ENCODE data around the gene MREG. TPM values are rescaled to one million over a fixed set of nuclear protein-coding genes. Genes with fewer than 3 reads are reported as not detected.

MREG gene
- total RNA-seq, 2 experiments from 2014 or later = 9.0 to 9.6 TPM

DNA sequence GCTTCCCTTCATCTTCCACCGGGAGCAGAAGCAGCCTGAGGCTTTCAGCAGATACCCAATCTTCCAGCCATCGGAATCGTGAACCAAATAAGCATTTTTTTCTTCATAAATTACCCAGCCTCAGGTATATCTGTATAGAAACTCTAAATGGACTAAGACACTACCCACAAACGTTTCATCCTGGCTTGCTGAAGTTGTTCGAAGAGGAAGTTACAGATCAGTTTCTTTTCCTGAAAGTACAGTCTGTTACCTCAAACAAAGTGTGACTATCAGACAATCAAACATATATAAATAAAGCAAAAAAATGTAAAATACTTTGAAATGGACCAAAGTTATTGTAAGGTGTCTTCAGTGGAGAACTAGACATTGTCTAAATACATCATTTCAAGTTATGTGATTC lies 97.9 kb downstream of the MREG start:
- Mint-ChIP-seq H3K4me3 (no peak overlapping the region), H3K27me3 (peaks cover 22% of the 10 kb centered on the region), H3K27ac (no peak overlapping the region), H3K9me3 (no peaks in the 10 kb centered on the region), H3K4me1 (peaks cover 22% of the 10 kb centered on the region), H3K36me3 (ENCODE audit: low read depth) (no peaks in the 10 kb centered on the region)
- ChIA-PET CTCF (interaction anchor here (0.7 kb wide), 1 partner anchor 10 kb away, joined by 3 read pairs; no protein-coding TSS in a partner anchor), POLR2A (interaction anchor here (0.7 kb wide), 1 partner anchor 417 kb away, joined by 3 read pairs; no protein-coding TSS in a partner anchor)
- no peak for DNase-seq

DNA sequence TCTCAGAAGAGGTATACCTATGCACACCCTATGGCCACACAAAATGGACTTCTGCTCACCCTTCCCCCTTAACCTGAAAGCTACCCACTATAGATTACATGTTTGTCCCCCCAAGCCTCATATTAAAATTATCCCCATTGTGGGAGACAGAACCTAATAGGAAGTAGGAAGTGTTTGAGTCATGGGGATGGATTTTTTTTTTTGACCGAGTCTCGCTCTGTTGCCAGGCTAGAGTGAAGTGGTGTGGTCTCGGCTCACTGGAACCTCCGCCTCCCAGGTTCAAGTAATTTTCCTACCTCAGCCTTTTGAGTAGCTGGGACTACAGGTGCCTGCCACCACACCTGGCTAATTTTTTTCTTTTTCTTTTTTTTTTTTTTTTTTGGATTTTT lies 98.6 kb downstream of the MREG start:
- H3K4me3 Mint-ChIP-seq = no peak overlapping the region
- peaks cover 22% of the 10 kb centered on the region for H3K4me1 Mint-ChIP-seq
- H3K36me3 Mint-ChIP-seq (ENCODE audit: low read depth) = no peaks in the 10 kb centered on the region
- H3K27me3 Mint-ChIP-seq = peaks cover 24% of the 10 kb centered on the region
- no peaks in the 10 kb centered on the region for H3K9me3 Mint-ChIP-seq
- no peak for DNase-seq
- H3K27ac Mint-ChIP-seq = no peak overlapping the region
- CTCF ChIA-PET = interaction anchor here (0.6 to 0.7 kb wide), 3 partner anchors 9 to 1151 kb away, joined by 3 to 6 read pairs (median 3); no protein-coding TSS in a partner anchor
- POLR2A ChIA-PET = no interaction called here

DNA sequence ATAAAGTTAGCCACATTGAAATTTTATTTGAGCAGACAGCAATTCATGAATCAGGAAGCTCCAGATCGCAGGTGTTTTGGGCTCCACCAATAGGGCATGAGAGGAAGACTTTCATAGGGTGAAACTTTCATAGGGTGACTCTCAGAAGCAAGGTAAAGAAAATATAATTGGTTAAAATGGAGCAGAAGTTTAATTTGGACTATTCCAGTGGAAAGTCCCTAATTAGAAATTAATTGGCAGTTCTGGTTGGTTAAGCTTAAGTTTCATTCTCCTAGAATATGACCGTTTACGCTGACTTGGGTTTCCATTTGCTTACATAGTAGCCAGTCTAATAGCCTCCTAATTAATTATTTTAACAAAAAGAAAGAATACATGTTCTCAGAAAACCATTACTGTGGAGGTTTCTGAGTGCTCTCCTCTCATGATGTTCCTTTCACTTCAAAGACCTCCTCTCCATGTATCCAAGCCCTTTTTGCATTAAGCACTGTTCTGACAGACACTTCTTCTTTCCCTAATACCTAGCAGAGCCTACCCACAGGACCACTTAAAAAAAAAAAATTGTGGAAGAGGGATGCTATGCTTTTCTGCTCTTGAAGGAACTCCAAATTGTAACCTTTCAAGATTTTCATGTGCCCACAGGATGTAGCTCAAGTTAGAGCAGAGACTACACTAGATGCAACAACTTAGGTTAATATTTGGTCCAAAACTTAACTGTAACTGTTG lies 99.1 kb downstream of the MREG start:
- Mint-ChIP-seq H3K27ac (no peak overlapping the region), H3K9me3 (no peaks in the 10 kb centered on the region), H3K4me1 (peaks cover 22% of the 10 kb centered on the region), H3K4me3 (no peak overlapping the region), H3K36me3 (ENCODE audit: low read depth) (no peaks in the 10 kb centered on the region), H3K27me3 (peaks cover 30% of the 10 kb centered on the region)
- POLR2A ChIA-PET = no interaction called here
- DNase-seq = no peak
- CTCF ChIA-PET = interaction anchor here (0.6 to 0.9 kb wide), 6 partner anchors 20 to 1151 kb away, joined by 3 to 6 read pairs (median 3); no protein-coding TSS in a partner anchor

DNA sequence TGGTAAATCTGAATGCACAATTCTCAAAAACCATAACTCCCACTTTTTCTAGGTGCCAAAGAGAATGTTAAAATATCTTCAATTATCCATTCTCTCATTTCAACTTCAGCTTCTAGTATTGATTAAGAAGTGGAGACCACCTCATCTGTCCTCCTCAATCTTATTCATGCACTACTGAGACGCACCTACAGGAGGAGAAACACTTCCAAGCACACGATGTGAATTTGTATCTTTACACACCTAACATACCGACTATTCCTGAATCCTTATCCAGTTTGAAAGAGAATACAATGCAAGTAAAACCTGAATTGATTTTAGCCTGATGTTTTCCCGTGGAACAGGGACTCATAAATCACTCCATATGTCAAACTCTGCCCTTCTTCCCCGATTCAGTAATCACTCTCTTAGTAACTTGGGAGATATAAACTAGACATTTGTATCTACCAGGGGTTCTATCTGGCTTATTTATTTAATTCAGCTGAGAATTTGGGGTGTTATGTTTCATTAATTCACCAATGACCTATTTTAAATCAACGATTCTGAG lies 101.0 kb downstream of the MREG start:
- no peak overlapping the region for H3K27ac Mint-ChIP-seq
- peaks cover 14% of the 10 kb centered on the region for H3K4me1 Mint-ChIP-seq
- no peak for DNase-seq
- no peaks in the 10 kb centered on the region for H3K9me3 Mint-ChIP-seq
- ChIA-PET CTCF (interaction anchor here (0.6 to 1.2 kb wide), 2 partner anchors 9 to 42 kb away, joined by 3 read pairs; no protein-coding TSS in a partner anchor), POLR2A (no interaction called here)
- H3K27me3 Mint-ChIP-seq = peaks cover 40% of the 10 kb centered on the region
- H3K36me3 Mint-ChIP-seq (ENCODE audit: low read depth) = no peaks in the 10 kb centered on the region
- H3K4me3 Mint-ChIP-seq = no peak overlapping the region

DNA sequence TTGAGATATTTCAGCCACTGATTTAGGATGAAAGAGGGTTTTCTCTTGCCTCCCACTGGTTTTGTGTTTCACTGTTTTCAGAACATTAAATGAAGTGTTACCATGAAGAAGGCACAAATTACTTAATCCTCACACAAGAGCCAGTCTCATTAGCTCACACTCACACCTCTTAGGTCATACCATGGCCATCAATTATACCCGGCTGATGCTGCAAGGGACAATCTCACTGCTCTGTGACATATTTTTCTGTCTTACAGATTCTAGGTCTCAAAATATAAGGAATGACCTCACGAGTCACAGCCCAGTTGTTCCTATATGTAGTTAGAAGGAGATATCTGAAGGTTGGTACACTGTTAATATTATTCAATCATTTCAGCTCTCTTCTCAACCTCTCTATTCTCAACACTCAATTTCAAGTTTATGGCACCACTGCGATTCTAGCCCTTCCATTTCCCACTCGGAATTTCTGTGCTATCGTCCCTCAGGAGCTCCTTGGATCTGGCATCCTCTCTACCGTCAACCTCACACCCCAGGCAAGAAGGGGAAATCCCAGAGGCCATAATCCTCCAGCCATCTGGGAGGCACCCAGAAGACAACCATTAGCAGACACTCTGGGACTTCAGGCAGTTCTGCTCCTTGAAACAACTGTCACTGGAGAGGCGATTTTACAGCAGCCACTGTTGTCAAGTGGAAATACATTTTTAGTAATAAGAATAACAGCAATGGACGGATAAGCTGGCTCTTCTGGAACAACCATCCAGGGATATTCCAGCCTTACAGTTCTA lies 101.9 kb downstream of the MREG start:
- Mint-ChIP-seq H3K36me3 (ENCODE audit: low read depth) (no peaks in the 10 kb centered on the region), H3K9me3 (no peaks in the 10 kb centered on the region), H3K27ac (no peak overlapping the region), H3K27me3 (peaks cover 40% of the 10 kb centered on the region), H3K4me1 (peaks cover 10% of the 10 kb centered on the region), H3K4me3 (no peak overlapping the region)
- CTCF ChIA-PET = interaction anchor here (1.2 kb wide), 1 partner anchor 9 kb away, joined by 3 read pairs; no protein-coding TSS in a partner anchor
- POLR2A ChIA-PET = no interaction called here
- DNase-seq = no peak

DNA sequence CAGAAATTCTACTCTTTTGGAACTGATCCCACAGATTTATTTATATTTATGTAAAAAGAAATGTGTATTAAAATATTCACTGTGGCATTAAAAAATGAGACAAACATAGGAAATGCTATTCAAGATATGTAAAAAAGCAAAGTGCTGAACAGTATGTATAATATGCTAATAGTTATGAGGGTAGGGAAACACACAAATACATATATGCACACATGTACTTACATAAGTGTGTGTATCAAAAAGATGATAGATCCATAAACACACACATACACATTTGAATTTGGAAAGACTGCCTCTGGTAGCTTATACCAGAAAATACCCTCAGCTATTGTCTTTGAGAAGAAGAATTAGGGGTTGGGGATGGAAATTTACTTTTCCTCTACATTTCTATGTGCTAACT lies 103.2 kb downstream of the MREG start:
- DNase-seq = no peak
- POLR2A ChIA-PET = no interaction called here
- Mint-ChIP-seq H3K4me3 (no peak overlapping the region), H3K9me3 (no peaks in the 10 kb centered on the region), H3K4me1 (peaks cover 4% of the 10 kb centered on the region), H3K27me3 (peaks cover 40% of the 10 kb centered on the region), H3K36me3 (ENCODE audit: low read depth) (no peaks in the 10 kb centered on the region), H3K27ac (no peak overlapping the region)
- CTCF ChIA-PET = interaction anchor here (0.6 kb wide), 1 partner anchor 316 kb away, joined by 5 read pairs; no protein-coding TSS in a partner anchor

DNA sequence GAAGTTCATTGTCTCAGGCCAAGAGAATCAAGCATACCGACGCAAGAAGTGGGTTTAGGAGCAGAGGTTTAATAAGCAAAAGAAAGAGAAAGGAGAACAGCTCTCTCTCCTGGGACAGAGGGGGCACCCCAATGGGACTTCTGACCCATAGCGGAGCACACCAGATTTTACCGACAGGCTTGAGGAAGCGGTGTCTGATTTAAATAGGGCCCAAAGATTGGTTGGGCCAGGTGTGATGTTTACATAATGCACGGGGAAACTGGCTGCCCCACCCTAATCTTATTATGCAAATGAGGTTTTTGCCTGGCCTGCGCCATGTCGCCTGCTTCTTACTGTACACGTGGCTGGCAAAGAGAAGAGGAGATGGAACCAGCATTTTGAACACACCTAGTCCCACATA lies 106.2 kb downstream of the MREG start:
- H3K27ac Mint-ChIP-seq = no peak overlapping the region
- H3K36me3 Mint-ChIP-seq (ENCODE audit: low read depth) = no peaks in the 10 kb centered on the region
- no peaks in the 10 kb centered on the region for H3K4me1 Mint-ChIP-seq
- peaks cover 41% of the 10 kb centered on the region for H3K27me3 Mint-ChIP-seq
- POLR2A ChIA-PET = no interaction called here
- H3K9me3 Mint-ChIP-seq = no peaks in the 10 kb centered on the region
- no peak overlapping the region for H3K4me3 Mint-ChIP-seq
- CTCF ChIA-PET = no interaction called here
- no peak for DNase-seq

DNA sequence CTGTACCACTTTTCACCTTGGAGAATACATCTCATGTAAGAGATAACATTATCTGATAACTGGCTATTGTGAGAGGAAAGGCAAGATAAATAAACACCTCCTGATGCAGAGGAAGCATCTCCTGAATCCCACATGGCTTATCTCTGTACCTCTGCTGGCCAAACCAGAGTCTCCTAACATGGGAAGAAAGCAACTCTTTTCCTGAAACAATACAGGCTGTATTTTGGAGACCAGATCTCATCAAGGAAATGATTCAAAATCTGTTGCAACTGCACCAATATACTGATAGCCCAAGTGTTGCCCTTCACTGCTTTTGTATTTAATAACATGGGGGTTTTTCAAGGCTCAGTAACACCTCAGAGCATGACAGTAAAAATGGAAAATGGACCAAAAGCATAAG lies 106.9 kb downstream of the MREG start:
- Mint-ChIP-seq H3K4me1 (no peaks in the 10 kb centered on the region), H3K36me3 (ENCODE audit: low read depth) (no peaks in the 10 kb centered on the region), H3K9me3 (no peaks in the 10 kb centered on the region), H3K27ac (no peak overlapping the region), H3K27me3 (peaks cover 39% of the 10 kb centered on the region), H3K4me3 (no peak overlapping the region)
- ChIA-PET POLR2A (no interaction called here), CTCF (interaction anchor here (0.5 kb wide), 1 partner anchor 12 kb away, joined by 4 read pairs; no protein-coding TSS in a partner anchor)
- DNase-seq = no peak

DNA sequence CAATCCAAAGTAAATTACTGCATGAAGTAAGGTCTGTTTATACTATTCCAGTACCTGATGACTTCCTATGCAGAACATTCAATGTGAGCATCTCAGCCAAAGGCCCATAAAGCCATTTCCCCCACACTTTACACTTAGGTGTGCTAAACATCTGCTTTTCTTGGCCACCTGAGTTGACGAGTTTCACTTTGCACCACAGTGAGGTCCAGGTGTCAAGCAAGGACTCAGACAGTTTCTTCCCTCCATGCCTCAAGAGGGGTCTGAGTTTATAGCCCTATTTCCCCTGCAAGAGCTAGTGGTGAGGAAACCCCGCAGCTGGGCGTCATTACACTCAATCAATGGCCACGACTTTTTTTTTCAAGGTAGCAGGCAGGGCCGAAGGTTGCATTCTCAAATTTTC lies 107.7 kb downstream of the MREG start:
- H3K27ac Mint-ChIP-seq = no peak overlapping the region
- ChIA-PET CTCF (interaction anchor here (0.8 kb wide), 1 partner anchor 9 kb away, joined by 3 read pairs; no protein-coding TSS in a partner anchor), POLR2A (no interaction called here)
- no peaks in the 10 kb centered on the region for H3K9me3 Mint-ChIP-seq
- H3K4me3 Mint-ChIP-seq = no peak overlapping the region
- DNase-seq = no peak
- H3K27me3 Mint-ChIP-seq = peaks cover 34% of the 10 kb centered on the region
- no peaks in the 10 kb centered on the region for H3K36me3 Mint-ChIP-seq (ENCODE audit: low read depth)
- peaks cover 3% of the 10 kb centered on the region for H3K4me1 Mint-ChIP-seq

DNA sequence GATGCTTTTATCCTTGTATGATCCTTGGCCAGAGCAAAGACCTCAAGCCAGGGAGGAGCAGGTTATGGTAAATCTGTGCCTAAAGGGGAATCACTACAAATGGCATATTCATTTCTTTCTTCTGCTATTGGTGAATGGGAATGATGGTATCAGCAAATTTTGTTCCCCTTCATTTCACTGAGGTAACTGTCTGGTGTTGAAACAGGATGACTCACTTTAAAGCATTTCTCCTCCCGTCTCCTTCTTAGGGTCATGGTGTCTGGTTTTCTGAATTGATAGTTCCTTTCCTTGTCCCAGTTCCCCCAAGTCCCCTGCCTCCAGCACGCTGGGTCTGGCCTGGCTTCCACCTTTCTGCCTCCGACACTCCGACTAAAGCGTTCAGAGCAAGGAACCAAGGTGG lies 109.2 kb downstream of the MREG start:
- no peaks in the 10 kb centered on the region for H3K9me3 Mint-ChIP-seq
- peaks cover 24% of the 10 kb centered on the region for H3K27me3 Mint-ChIP-seq
- ChIA-PET POLR2A (no interaction called here), CTCF (no interaction called here)
- no peak overlapping the region for H3K4me3 Mint-ChIP-seq
- DNase-seq = no peak
- no peaks in the 10 kb centered on the region for H3K36me3 Mint-ChIP-seq (ENCODE audit: low read depth)
- H3K27ac Mint-ChIP-seq = no peak overlapping the region
- H3K4me1 Mint-ChIP-seq = peaks cover 3% of the 10 kb centered on the region

DNA sequence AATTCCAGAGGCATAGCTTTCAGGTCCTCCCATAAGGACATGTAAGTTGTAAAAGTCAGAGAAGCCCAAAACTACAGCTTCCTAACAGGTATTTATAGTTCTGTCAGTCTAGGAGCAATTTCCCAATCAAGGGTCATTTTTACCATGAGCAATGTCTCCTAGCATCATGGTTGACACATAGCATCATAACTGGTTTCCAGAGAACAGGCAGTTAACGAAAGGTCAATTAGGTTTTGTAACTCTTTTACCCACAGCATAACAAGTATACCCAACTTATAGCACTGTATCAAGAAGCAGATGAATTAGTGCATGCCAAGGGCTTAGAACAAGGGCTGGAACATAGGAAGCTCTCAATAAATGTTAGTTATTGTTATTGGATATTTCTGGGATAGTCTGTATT lies 110.1 kb downstream of the MREG start:
- ChIA-PET POLR2A (no interaction called here), CTCF (interaction anchor here (1.3 kb wide), 1 partner anchor 9 kb away, joined by 3 read pairs; no protein-coding TSS in a partner anchor)
- Mint-ChIP-seq H3K27me3 (peaks cover 20% of the 10 kb centered on the region), H3K4me1 (peaks cover 3% of the 10 kb centered on the region), H3K9me3 (no peaks in the 10 kb centered on the region), H3K4me3 (no peak overlapping the region), H3K36me3 (ENCODE audit: low read depth) (no peaks in the 10 kb centered on the region), H3K27ac (no peak overlapping the region)
- DNase-seq = no peak

DNA sequence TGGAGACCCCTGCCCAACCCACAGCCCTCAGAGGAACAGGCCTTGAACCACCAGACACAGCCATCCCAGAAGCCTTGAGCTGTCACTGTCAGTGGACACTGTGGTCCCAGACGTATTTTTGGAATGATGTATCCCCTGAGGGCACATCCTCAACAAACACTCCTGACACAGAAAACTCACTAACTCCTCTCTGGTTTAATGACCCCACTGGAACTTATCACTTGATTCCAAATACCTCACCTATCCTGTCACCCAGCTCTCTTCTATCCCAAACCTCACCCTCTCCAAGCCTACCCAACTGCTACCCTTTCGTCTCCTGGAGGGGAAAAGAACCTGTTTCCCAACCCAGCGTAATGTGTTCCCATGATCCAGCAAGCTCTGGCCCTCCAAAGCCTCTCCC lies 111.6 kb downstream of the MREG start:
- Mint-ChIP-seq H3K4me1 (peaks cover 3% of the 10 kb centered on the region), H3K27ac (no peak overlapping the region), H3K27me3 (peaks cover 16% of the 10 kb centered on the region), H3K4me3 (no peak overlapping the region), H3K9me3 (no peaks in the 10 kb centered on the region), H3K36me3 (ENCODE audit: low read depth) (no peaks in the 10 kb centered on the region)
- ChIA-PET CTCF (interaction anchor here (0.6 kb wide), 1 partner anchor 201 kb away, joined by 3 read pairs; no protein-coding TSS in a partner anchor), POLR2A (no interaction called here)
- no peak for DNase-seq

DNA sequence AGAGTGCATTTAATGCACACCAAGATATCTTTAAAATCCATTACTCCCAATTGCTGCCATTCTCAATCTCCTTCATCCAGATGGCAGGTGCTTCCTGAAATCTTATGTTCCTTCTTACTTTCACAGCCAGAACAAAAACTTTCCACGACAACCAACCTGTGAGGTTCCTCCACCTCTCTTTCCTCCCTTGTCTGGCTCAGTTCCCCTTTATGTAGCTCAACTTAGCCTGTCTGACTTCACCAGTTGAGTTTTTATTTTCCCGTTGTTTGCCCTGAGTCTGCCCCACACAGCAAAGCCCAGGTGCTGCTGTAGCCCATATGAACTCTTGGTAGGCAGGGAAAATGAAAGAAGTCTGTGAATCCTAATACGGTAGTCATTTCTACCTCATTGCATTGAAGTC lies 112.5 kb downstream of the MREG start:
- Mint-ChIP-seq H3K27me3 (peaks cover 16% of the 10 kb centered on the region), H3K9me3 (no peaks in the 10 kb centered on the region), H3K27ac (no peak overlapping the region), H3K36me3 (ENCODE audit: low read depth) (no peaks in the 10 kb centered on the region), H3K4me3 (no peak overlapping the region), H3K4me1 (peaks cover 3% of the 10 kb centered on the region)
- POLR2A ChIA-PET = no interaction called here
- CTCF ChIA-PET = interaction anchor here (0.6 kb wide), 1 partner anchor 184 kb away, joined by 3 read pairs; no protein-coding TSS in a partner anchor
- no peak for DNase-seq

Data from activated CD4-positive, alpha-beta T cell treated with anti-CD3 and anti-CD28 coated beads, Interleukin-2, amount 10 ng/mL, durations not matched to agents 7 days and 5 days (primary cell).